HG03060 (cell line): ENCODE data around the gene CD2.

Experiments
- ATAC-seq: cut with Tn5 transposase; IDR thresholded peaks from one replicate; pipeline ENCODE4 v1.9.1; 2021; ENCODE audit warnings: low read depth, moderate number of reproducible peaks; ENCODE audit not compliant: unreplicated experiment

Gene CD2, protein sequence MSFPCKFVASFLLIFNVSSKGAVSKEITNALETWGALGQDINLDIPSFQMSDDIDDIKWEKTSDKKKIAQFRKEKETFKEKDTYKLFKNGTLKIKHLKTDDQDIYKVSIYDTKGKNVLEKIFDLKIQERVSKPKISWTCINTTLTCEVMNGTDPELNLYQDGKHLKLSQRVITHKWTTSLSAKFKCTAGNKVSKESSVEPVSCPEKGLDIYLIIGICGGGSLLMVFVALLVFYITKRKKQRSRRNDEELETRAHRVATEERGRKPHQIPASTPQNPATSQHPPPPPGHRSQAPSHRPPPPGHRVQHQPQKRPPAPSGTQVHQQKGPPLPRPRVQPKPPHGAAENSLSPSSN

DNA sequence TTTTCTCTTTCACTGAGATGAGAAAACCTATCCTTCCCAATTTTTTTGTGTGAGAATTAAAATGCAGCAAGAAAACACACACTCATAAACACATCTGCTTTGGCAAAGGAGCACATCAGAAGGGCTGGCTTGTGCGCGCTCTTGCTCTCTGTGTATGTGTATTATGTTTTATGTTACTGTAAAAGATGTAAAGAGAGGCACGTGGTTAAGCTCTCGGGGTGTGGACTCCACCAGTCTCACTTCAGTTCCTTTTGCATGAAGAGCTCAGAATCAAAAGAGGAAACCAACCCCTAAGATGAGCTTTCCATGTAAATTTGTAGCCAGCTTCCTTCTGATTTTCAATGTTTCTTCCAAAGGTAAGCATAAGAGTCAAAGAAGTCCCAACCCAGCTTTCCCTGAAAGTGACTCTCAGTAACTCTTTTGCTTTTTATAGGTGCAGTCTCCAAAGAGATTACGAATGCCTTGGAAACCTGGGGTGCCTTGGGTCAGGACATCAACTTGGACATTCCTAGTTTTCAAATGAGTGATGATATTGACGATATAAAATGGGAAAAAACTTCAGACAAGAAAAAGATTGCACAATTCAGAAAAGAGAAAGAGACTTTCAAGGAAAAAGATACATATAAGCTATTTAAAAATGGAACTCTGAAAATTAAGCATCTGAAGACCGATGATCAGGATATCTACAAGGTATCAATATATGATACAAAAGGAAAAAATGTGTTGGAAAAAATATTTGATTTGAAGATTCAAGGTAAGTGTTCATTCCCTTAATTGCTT lies at the start of gene CD2:
TSS of gene CD2 (plus strand) at position 233 of the 780 bp plus-strand sequence. CDS start at position 296, 63 bp downstream.
- ATAC-seq: no peak

DNA sequence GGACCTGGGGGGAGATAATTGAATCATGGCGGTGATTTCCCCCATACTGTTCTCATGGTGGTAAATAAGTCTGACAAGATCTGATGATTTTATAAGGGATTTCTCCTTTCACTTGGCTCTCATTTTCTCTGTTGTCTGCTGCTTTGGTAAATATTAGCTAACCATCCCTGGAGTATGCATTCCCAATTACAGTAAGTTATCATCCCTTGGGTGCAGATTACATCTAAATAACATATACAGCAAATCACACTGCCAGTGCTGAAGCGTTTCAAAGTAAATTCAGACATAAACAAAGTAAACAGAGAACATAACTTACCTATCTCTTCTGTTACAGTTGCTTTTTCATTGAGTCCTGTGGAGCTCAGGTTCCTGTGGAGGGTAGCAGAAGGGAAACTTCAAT lies 48.1 kb upstream of the CD2 start:
- no peak for ATAC-seq

DNA sequence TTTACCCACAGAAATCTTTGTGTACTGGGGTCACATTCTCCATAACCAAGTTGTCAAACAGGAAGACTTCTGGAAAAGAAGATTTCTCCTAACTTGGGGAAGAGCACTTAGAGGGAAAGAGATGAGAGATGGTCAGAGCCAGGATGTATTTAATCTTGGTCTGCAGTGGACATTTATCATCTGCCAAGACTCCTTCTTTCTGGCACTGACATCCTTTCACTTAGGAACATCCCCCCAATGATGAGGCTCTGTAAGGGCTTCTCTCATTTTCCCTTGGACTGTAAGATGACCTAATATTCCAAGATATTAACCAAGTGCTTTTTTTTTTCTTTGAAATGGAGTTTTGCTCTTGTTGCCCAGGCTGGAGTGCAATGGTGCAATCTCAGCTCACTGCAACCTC lies 47.4 kb upstream of the CD2 start:
- ATAC-seq: no peak

DNA sequence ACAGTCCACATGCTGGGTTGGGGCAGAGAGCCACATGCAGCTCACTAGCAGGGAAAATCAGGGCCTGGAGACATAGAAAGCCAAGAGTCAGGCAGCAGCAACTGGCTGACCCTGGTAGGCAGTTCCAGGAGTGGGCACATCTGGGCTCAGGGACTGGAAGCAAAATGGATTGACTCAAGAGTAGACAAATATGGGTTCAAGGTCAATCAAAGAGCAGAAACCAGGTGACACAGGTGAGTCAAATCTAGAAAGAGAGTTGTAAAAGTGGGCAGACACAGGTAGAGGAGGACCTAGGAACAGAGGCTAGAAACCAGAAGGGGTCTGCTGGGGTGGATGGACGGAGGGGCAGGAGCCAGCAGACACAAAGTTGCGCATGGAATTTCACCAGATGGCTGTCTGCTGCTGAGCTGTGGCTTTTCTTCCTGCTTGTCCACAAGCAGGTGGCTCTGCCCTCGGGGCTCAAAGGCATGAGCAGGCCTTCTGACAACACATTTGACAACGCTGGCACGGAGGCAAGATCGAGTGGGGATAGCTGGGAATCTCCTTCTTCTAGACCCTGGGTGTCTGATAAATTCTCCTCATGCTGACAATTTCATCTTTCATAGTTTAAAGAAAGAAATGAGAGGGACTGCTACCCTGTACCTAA lies 45.9 kb upstream of the CD2 start:
- no peak for ATAC-seq

DNA sequence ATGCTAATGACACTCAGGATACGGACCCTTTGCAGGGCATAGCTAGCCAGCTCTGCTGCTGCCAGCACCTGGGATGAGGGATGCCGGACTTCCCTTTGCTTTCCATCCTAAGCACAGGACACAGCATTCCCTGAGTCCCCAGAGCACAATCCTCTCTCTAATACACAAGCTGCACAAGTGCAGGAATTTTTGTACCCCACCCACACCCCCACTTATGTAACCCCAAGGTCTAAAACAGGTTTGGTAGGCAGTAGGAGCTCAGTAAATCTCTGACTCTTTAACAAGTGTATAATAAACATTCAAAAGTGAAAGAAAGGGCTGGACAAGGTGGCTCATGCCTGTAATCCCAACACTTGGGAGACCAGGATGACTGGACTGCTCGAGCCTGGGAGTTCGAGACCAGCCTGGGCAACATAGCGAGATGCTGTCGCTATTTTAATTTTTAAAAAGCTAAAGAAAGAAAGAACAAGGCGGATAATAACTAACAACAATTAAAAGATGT lies 44.5 kb upstream of the CD2 start:
- ATAC-seq: no peak

DNA sequence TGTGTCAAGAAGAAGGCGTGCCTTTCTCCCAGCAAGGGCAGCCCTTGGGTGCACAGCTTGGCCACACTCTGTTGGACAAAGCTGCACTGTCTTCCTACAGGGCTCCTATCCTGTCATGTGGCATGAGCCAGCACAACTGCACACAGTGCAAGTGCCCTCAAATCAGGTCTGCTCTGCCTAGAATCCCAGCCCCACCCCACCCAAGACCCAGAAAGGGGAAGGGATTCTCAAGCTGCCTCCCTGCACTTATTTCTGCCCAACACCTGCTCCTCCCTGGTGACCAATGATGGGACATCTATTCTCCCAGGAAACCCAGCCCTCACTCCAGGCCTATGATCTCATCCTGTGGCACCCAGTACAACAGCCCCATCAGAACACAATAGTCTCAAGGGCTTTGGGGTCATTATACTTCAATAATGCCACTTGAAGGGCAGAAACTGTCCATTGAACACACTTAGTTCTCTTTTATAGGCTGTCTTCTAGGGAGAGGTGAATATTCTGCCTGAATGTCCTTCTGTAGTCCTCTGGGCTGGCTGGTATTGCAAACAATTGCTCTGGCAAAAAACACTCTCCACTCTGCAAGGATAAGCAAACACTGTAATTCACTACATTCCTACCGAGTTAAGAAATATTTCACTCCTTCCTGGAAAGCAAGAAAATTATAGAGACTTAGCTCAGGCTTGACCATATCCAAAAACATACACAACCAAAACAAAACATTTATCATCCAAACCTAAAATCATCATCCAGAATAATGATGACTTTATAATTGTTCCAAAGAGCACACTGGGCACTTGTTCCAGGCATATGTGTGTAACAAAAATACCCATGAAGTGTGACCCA lies 43.6 kb upstream of the CD2 start:
- no peak for ATAC-seq

DNA sequence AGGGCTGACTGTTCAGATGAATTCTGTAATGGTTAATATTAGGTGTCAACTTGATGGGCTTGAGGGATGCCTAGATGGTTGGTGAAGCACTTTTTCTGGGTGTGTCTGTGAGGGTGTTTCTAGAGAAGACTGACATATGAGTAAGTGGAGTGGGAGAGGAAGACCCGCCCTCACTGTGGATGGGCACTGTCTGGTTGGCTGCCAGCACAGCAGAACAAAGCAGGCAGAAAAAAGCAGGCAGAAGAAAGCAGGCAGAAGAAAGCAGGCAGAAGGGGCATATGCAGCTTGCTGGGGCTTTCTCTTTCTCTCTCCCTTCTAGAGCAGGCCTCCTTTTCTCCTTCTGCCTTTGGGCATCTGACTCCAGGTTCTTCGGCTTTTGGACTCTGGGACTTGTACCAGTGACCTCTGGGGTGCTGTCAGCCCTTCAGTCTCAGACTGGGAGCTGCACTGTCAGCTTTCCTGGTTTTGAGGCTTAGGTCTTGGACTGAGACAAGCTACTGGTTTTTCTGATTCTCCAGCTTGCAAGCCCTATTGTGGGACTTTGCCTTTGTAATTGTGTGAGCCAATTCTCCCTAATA lies 42.9 kb upstream of the CD2 start:
- ATAC-seq: no peak

DNA sequence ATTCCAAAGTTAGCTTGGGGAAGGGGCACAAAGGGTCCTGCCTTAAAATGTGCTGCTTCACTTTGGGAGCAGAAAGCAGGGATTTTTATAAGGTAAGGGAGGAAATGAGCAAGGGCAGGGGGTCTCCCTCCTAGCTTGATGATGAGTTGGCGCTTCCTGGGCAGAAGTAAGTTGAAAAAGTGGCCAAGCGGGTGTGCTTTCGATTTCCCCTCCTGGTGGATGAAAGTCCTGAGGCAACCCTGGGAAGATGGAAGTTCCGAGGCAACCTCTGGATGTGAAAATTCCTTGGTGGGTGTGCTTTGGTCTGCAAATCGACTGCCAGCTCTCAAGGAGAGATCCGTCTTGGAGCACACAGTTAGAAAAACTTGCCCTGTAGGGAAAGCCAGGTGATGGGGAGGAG lies 41.7 kb upstream of the CD2 start:
- ATAC-seq: no peak

DNA sequence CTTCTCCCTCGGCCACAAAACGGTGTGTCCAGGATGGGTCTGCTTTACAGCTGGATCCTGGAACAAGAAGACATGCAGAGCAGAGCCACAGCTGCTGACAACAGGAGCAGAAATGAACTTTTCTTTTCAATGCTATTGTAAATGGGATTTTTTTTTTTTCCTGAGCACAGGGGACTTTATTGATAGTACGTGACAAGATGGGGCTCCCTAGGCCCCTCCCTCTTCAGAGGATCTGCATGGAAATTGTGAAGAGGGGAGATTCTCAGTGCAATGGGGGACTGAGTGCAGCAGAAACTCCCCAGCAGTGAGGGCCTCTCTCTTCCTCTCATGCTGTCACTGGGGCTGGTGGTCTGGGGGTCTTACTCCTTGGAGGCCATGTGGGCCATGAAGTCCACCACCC lies 40.8 kb upstream of the CD2 start:
- ATAC-seq: no peak

DNA sequence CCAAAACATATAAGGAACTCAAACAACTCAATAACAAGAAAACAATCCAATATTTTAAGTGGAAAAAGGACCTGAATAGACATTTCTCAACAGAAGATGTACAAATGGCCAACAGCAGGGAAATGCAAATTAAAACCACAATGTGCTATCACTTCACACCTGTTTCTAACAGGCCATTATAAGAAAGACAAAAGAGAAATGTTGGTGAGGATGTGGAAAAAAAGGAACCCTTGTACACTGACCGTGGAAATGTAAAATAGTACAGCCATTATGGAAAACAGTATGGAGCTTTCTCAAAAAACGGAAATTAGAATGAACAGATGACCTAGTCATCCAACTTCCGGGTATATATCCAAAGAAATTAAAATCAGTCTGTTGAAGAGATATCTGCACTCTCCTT lies 37.8 kb upstream of the CD2 start:
- no peak for ATAC-seq

DNA sequence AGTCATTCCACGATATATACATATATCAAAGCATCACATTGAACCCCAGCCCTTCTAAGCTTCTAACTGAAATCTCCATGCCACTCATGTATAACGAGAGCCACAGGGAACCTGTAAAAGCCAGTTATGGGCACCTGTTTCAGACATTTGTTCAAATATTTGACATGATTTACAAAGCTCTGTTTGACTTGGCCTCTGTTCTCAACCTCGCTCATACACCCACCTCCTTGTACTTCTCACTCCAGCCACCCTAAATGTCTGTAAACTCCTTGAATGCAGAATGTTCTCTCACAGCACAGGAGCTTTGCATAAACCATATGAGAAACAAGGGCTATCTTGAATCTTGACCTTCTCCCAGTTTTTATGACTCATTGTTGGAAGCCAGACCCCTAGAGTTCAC lies 36.9 kb upstream of the CD2 start:
- ATAC-seq: no peak

DNA sequence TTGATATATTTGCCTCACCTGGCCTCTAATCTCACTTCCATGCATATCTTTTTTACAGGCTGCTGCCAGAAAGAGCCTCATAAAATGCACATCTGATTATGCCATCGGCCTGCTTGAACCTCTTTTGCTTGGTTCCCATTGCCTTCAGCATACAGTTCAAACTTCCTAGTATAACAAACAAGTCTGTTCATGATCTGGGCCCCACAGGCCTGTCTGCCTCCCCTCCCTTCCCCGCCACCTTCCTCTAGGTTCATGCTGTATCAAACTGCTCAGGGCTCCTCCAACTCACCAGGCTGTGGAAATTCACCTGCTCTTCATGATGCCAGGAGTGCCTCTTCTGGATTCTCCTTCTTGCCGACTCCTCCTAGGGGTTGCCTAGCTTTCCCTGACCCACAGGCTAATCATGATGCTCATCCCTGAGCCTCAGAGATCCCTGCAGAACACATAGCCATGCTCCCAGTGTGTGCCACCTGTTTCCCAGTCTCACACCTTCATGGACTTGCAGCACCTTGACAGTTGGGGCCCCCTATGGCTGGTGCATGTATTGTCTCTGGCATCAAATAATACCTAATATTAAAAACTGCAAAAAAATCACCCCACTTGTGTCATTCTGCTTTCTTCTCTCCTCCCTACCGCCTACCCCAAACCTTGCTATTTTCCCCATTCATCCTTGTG lies 33.7 kb upstream of the CD2 start:
- ATAC-seq: no peak

DNA sequence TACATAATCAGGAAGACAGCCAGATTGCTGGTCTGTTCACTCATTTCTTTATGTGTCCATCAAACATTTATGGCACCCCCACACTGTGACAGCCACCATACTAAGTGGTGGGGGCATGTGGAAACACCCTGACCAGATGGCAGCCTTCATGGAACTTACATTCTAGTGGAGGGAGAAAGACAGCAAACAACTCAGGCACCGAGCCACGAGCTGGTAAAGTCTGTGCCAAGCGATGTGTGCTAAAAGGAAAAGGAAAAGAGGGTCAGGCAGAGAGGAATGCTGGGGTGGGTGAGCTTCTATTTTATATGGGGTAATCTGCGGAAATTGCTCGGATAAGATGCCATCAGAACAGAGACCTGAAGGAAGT lies 33.2 kb upstream of the CD2 start:
- ATAC-seq: no peak

DNA sequence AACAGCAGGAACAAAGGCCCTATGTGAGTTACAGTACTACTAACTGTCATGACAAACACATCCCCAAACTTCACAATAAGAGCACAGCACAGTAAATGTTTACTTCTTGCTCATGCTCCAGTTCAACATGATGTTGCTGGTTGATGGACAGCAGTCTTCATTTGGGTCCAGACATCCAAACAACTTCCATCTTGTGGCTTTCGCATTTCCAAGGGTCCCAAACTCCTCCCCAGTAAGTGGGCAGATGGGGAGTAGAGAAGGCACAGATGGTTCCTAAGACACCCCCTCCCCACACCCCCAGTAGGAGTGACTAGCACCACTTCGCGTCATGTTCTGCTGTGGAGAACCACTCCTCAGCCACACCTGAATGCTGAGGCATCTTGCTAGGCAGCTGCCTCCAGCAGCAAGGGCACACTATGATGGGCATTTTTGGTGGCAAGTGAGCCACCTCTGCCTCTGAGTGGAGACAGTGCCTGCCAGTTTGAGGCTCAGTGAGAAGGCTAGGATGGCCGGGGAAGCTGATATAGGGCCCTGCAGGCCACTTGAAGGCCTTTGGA lies 32.7 kb upstream of the CD2 start:
- ATAC-seq: no peak

DNA sequence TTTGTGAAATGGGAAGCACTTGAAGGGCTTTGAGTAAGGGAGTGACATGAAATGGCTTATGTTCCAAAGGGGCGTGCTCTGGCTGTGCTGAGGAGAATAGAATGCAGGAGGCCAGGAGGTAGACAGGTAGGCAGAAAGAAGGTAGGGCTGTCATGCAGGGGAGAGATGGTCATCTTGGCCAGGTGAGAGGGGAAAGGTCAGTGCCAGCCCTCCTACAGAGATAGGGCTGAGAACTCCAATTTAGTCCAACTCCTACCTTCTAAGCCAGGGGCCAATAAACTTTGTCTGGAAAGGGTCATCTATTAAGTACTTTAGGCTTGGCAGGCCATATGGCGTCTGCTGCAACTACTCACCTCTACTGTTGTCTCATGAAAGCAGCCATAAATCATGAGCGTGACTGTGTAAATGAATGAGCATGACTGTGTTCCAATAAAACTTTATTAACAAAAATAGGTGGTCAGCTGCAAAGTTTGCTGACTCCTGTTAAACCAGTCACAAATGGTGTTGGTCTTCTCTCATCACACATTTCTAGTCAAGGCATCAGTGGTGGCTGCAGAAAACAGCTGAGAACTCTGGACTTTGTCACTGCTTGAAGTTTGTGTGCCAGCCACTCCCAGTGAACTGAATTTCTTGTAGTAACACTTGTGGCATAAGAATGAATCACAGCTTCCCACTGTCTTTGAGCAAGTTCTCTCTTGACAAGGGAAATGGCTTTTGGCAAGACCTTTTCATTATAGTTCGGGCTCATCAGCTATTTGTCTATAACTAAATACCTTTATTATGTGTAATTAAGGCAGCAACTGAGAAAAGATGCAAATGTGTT lies 32.0 kb upstream of the CD2 start:
- ATAC-seq: no peak

DNA sequence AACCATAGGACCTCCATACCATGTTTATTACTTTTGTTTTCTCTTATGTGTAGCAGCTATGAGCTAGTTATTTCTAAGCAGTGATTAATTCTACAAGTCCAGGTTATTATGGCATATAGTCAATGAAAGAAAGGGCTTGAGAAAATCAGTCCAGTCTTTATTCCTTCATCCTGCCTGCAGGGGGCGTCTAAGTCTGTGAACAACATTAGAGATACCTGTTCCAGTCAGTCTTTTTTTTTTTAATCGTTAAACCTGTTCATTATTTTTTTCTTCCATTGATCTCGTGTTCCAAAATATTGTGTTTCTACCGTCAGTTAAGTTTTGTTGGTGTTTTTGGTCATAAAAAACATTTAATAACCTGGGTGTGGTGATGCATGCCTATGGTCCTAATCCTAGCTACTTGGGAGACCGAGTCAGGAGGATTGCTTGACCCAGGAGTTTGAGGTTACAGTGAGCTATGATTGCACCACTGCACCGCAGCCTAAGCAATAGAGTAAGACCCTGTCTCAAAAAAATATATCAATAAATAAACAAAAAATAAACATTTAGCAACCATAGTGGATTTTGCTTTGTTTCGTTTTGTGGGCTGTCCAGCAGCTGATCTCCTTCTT lies 29.4 kb upstream of the CD2 start:
- no peak for ATAC-seq

DNA sequence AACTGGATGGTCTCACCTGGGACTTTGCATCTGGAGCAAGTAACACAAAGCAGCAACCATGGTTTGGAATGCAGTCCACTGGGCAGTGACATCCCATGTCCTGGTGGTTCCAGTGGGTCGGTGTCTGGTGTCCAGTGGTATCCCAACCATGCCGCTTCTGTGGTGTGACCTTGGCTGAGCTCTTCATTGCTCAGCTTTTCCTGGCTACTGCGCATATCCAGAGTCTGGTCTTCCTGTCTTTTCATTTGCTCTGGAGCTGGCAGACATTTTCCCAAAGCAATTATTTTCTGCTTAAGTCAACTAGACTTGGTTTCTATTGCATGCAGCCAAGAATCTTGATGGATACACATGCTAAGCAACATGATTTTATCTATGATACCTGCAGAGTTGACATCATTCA lies 28.4 kb upstream of the CD2 start:
- ATAC-seq: no peak
